Loucy (cell line): ENCODE results near the gene LAMB4.
"Not testable (repeated sequence)": the region's sequence is repeated elsewhere in the genome, so short reads cannot be mapped to it uniquely, and the experiment has no call there.

ENCODE experiments used
- CTCF ChIP-seq: fragments of 200-600 bp; sonication (generic); conservative IDR thresholded peaks from 2 replicates; pipeline ENCODE4 v1.5.1; 2014; ENCODE audit warnings: mild to moderate bottlenecking, antibody characterized with exemption, low read length
- EZH2phosphoT487 ChIP-seq: fragments of 200-600 bp; IDR thresholded peaks from 2 replicates; pipeline ENCODE4 v1.6.1; 2018; ENCODE audit warnings: antibody characterized with exemption, mild to moderate bottlenecking, moderate library complexity, borderline replicate concordance

DNA sequence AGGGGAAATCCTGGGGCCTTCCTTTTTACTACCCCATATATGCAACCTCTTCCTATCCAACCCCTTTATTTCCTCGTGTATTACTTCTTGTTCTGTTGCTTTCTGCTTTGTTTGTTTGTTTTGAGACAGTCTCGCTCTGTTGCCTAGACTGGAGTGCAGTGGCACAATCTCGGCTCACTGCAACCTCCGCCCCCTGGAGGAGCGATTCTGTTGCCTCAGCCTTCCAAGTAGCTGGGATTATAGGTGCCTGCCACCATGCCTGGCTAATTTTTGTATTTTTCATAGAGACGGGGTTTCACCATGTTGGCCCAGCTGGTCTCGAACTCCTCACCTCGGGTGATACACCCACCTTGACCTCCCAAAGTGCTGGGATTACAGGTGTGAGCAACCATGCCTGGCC lies 96.9 kb downstream of the LAMB4 start:
- TF ChIP-seq CTCF, EZH2phosphoT487: not testable (repeated sequence)
